Smooth muscle cell (in vitro differentiated cells): ENCODE measurements around the gene DPPA2. TPM values are rescaled to one million over a fixed set of nuclear protein-coding genes. Genes with fewer than 3 reads are reported as not detected.

Source experiments
- DNase-seq: peaks from one replicate; lab custom pipeline; 2025; ENCODE audit not compliant: unreplicated experiment; lab: John Stamatoyannopoulos, UW
- H2AFZ ChIP-seq: fragments of 200-600 bp; sonication (generic); 2 replicates; pipeline ENCODE4 v1.6.0; 2016; ENCODE audit warnings: antibody characterized with exemption, low read depth, mild to moderate bottlenecking
- H3F3A ChIP-seq: fragments of 200-600 bp; sonication (generic); 2 replicates; pipeline ENCODE4 v1.6.0; 2017; ENCODE audit warnings: antibody characterized with exemption, low read depth
- H3K27ac ChIP-seq: fragments of 200-600 bp; sonication (generic); 2 replicates; pipeline ENCODE4 v1.5.1; 2016; ENCODE audit warnings: low read depth, mild to moderate bottlenecking
- H3K27me3 ChIP-seq: fragments of 200-600 bp; sonication (generic); 2 replicates; pipeline ENCODE4 v1.6.1; 2016; ENCODE audit warnings: low read depth, mild to moderate bottlenecking
- H3K36me3 ChIP-seq: fragments of 200-600 bp; sonication (generic); 2 replicates; pipeline ENCODE4 v1.5.1; 2016; ENCODE audit warnings: low read depth
- H3K4me1 ChIP-seq: fragments of 200-600 bp; sonication (generic); 2 replicates; pipeline ENCODE4 v1.5.1; 2016; ENCODE audit warnings: low read depth
- H3K4me2 ChIP-seq: fragments of 200-600 bp; sonication (generic); 2 replicates; pipeline ENCODE4 v1.6.0; 2016; ENCODE audit warnings: mild to moderate bottlenecking
- H3K4me3 ChIP-seq: fragments of 200-600 bp; sonication (generic); 2 replicates; pipeline ENCODE4 v1.5.1; 2016; ENCODE audit warnings: mild to moderate bottlenecking
- H3K79me2 ChIP-seq: fragments of 200-600 bp; sonication (generic); 2 replicates; pipeline ENCODE4 v1.6.0; 2016; ENCODE audit warnings: low read depth, mild to moderate bottlenecking
- H3K9ac ChIP-seq: fragments of 200-600 bp; sonication (generic); 2 replicates; pipeline ENCODE4 v1.6.0; 2016; ENCODE audit warnings: low read depth
- H3K9me3 ChIP-seq: fragments of 200-600 bp; sonication (generic); replicated peaks from 2 replicates; pipeline ENCODE4 v1.5.1; 2016; ENCODE audit warnings: low read depth
- H4K20me1 ChIP-seq: fragments of 200-600 bp; sonication (generic); 2 replicates; pipeline ENCODE4 v1.6.0; 2016; ENCODE audit warnings: low read depth
- WGBS: methylation state at CpG from one replicate; pipeline ENCODE4 v1.1.7; 2016; ENCODE audit warnings: low lambda C conversion rate; 5-methylcytosine and 5-hydroxymethylcytosine counted together
- polyA plus RNA-seq: library from polyadenylated mRNA; unstranded; fragments of >200 nt; fragmentation: Nextera tagmentation; extraction: Ambion mirVana; gene quantifications from 2 replicates; pipeline ENCODE4 v1.2.1, GENCODE V29; 2016
- total RNA-seq: library from RNA; depleted of rRNA; stranded (reverse); fragments of >200 nt; gene quantifications from 2 replicates; pipeline ENCODE4 v1.2.3, GENCODE V29; 2014
- TF ChIP-seq, protein P1 (sequence below): fragments of 200-600 bp; sonication (generic); IDR thresholded peaks from 2 replicates; pipeline ENCODE4 v1.5.1; 2017; ENCODE audit warnings: borderline replicate concordance, mild to moderate bottlenecking, antibody characterized with exemption; ENCODE audit not compliant: insufficient read depth, poor library complexity, severe bottlenecking

Gene DPPA2
- total and polyA plus RNA-seq, 2 experiments from 2014 or later = 0.27 to 1.2 TPM

DNA sequence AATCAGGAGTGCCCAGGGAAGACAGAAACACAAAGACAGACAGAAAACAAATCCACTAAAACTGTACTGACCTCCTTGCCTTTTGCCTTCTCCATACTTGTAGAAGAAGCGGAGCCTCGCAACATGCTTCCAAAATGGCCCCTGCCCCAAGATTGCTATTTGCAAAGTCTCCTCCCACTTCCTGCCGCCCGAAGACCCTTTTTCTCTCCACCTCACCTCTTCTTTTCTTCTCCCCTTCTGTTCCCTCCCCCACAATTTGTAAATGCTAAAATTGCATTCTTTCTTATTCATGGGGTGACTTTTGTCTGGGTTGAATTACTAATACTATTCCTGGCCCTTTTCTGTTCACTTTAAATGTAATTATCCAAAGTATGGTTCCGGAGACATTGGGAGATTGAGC, 21.1 kb upstream of the DPPA2 start, which contains the start of gene DPPA4:
Gene DPPA4 (minus strand): TSS at position 154 of the 400 bp plus-strand sequence. CDS start 29 bp downstream, at position 125.
- H3K36me3 ChIP-seq = no peaks in the 10 kb centered on the region
- H2AFZ ChIP-seq = peak within 1 kb of the TSS; percentile 100
- no peaks in the 10 kb centered on the region for H3K27me3 ChIP-seq
- no peak for DNase-seq
- peaks cover 11% of the 10 kb centered on the region for H3K79me2 ChIP-seq
- H3K9ac ChIP-seq = peak within 1 kb of the TSS; percentile 64
- H3K9me3 ChIP-seq = no peaks in the 10 kb centered on the region
- peak within 1 kb of the TSS; percentile 68 for H3K27ac ChIP-seq
- H3K4me3 ChIP-seq = peak within 1 kb of the TSS; percentile 68
- H3F3A ChIP-seq = no peaks in the 10 kb centered on the region
- peak within 1 kb of the TSS; percentile 87 for H3K4me2 ChIP-seq
- WGBS = 5% methylated on average over 5 of the region's 5 CpGs
- peaks cover 16% of the 10 kb centered on the region for H4K20me1 ChIP-seq
- peaks cover 20% of the 10 kb centered on the region for H3K4me1 ChIP-seq
- TF ChIP-seq, protein P1, sequence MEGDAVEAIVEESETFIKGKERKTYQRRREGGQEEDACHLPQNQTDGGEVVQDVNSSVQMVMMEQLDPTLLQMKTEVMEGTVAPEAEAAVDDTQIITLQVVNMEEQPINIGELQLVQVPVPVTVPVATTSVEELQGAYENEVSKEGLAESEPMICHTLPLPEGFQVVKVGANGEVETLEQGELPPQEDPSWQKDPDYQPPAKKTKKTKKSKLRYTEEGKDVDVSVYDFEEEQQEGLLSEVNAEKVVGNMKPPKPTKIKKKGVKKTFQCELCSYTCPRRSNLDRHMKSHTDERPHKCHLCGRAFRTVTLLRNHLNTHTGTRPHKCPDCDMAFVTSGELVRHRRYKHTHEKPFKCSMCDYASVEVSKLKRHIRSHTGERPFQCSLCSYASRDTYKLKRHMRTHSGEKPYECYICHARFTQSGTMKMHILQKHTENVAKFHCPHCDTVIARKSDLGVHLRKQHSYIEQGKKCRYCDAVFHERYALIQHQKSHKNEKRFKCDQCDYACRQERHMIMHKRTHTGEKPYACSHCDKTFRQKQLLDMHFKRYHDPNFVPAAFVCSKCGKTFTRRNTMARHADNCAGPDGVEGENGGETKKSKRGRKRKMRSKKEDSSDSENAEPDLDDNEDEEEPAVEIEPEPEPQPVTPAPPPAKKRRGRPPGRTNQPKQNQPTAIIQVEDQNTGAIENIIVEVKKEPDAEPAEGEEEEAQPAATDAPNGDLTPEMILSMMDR = no peak

DNA sequence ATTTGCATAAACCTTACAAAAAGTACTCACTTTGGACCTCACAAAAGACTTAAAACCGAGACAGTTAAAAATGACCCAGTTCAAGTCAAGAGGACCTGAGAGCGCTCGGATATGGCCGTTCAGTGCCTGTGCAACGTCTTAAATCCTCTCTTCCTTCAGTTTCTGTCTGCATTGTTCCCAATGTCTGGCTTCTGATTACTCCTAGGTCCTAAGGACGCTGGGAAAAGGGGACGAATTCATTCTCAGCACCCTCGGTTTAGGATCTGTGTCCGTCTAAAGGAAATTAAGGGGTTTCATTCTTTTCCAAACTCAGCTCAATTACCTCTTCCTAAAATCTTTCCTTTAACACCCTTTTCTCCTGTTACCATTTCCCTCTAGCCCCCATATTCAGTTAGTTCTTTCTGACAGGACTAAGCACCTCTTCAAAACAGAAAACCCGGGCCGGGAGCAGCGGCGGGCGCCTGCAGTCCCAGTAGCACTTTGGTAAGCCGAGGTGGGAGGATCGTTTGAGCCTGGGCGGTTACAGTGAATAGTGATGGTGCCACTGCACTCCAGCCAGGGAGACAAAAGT, 20.1 kb upstream of the DPPA2 start:
- Histone ChIP-seq H3K4me2 (peak overlapping the region; percentile 87), H3K27ac (peak overlapping the region; percentile 68), H3K36me3 (no peaks in the 10 kb centered on the region), H3K9me3 (no peaks in the 10 kb centered on the region), H3K4me1 (peaks cover 20% of the 10 kb centered on the region), H3K9ac (peak overlapping the region; percentile 64), H3K4me3 (peak overlapping the region; percentile 68), H3K79me2 (peaks cover 11% of the 10 kb centered on the region), H2AFZ (peak overlapping the region; percentile 100), H4K20me1 (peaks cover 16% of the 10 kb centered on the region), H3K27me3 (no peaks in the 10 kb centered on the region), H3F3A (no peaks in the 10 kb centered on the region)
- TF ChIP-seq, protein P1 = no peak
- DNase-seq = peak; percentile 7
- under 1% methylated on average over 17 of the region's 17 CpGs for WGBS

GRCh38 chr3:109334572-109334971, 18.3 kb upstream of the DPPA2 start:
- Histone ChIP-seq H3K4me3 (no peak overlapping the region), H3K4me1 (peaks cover 20% of the 10 kb centered on the region), H3K9ac (no peak overlapping the region), H4K20me1 (peaks cover 16% of the 10 kb centered on the region), H3K36me3 (peaks cover 4% of the 10 kb centered on the region), H3K9me3 (no peaks in the 10 kb centered on the region), H3K4me2 (peak overlapping the region; percentile 87), H3F3A (no peaks in the 10 kb centered on the region), H2AFZ (no peak overlapping the region), H3K79me2 (peaks cover 11% of the 10 kb centered on the region), H3K27me3 (no peaks in the 10 kb centered on the region), H3K27ac (no peak overlapping the region)
- no peak for DNase-seq
- WGBS = 58% methylated on average over 1 of the region's 1 CpG
- TF ChIP-seq, protein P1 = no peak

DNA sequence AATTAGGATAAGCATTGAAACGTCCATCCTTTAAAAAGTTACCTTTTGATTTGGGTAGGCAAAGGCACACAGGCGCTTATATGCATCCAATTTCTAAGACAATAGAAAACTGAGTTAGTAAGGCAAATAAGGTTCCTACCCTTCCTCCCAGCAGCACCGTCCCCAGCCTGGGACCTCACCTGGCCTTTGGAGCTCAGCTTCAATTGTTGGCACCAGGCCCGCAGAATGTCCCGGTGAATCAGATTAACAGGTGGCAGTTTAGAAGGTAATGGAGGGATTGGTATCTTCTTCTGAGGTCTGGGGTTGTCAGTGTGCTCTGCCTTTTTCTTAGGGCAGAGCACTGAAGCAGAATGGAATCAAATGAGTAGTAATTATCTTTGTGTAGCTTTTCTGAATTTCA, 15.4 kb upstream of the DPPA2 start:
- no peak overlapping the region for H3K9ac ChIP-seq
- H3K4me1 ChIP-seq = peaks cover 20% of the 10 kb centered on the region
- H3K36me3 ChIP-seq = peaks cover 4% of the 10 kb centered on the region
- H3K4me3 ChIP-seq = no peak overlapping the region
- peaks cover 11% of the 10 kb centered on the region for H3K79me2 ChIP-seq
- no peak overlapping the region for H3K4me2 ChIP-seq
- H3F3A ChIP-seq = no peaks in the 10 kb centered on the region
- no peaks in the 10 kb centered on the region for H3K9me3 ChIP-seq
- H3K27ac ChIP-seq = no peak overlapping the region
- no peak for DNase-seq
- H4K20me1 ChIP-seq = peaks cover 16% of the 10 kb centered on the region
- no peaks in the 10 kb centered on the region for H3K27me3 ChIP-seq
- H2AFZ ChIP-seq = no peak overlapping the region
- TF ChIP-seq, protein P1 = no peak
- 95% methylated on average over 5 of the region's 5 CpGs for WGBS
